Measurements from ENCODE around the gene U2SURP. TPM values are rescaled to one million over a fixed set of nuclear protein-coding genes. Genes with fewer than 3 reads are reported as not detected.
A peak's percentile ranks its signal among the peaks of the same experiment; 100 is the strongest.
"Not testable (repeated sequence)": the region's sequence is repeated elsewhere in the genome, so short reads cannot be mapped to it uniquely, and the experiment has no call there.

The U2SURP gene
- total RNA-seq, 1 experiment from 2014 or later = 83.3 TPM

DNA sequence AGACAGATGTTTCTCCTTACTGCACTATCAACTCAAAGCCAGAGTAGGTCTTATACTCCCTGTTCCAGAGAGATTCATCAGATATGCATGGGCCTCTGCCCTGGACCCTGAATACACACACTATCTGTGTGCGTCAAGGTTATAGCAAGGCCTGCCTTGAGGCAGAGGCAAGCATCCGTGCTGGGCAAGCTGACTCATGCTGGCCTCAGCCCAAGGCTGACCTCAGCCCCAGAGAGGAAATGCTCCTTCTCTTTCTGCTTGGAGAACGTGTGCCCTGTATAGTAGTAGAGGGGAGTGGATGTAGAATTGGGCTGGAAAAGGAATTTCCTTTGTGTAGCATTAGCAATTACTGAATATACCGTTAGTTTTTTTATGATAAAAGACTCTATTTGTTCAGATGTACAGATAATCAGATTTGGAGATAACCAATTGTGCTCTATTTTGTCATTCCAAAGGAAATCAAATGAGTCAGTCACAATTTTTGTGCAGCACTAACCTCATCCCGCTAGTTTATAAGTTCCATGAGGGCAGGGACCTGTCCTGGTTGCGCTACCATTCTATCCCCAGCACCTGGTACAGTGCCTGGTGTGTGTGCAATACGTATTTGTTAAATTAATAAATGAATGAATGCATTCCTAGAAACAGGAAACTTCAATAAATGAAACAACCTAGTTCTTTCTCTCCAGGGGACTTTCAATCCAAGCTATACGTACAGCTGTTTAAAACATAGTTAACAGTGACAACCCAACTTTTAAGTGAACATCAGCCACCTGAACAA is 24.6 kb upstream of the U2SURP start:
- peak; percentile 99 for DNase-seq (ENCODE audit: low read depth)

DNA sequence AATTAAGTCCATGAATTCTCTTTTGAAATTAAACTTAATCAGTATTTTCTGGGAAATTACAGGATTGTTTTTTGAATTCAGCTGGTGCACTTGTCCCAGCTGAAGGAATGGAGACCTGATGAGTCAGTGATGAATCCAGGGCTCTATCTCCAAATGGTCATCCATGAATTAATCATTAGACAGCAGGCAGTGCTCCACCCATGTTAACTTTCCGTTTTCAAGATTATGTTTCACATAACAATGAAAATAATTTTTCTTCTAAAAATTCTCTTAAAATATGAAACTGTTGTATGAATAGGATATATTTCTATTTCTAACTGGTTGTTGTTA is 24.0 kb upstream of the U2SURP start:
- DNase-seq (ENCODE audit: low read depth) = peak; percentile 58

DNA sequence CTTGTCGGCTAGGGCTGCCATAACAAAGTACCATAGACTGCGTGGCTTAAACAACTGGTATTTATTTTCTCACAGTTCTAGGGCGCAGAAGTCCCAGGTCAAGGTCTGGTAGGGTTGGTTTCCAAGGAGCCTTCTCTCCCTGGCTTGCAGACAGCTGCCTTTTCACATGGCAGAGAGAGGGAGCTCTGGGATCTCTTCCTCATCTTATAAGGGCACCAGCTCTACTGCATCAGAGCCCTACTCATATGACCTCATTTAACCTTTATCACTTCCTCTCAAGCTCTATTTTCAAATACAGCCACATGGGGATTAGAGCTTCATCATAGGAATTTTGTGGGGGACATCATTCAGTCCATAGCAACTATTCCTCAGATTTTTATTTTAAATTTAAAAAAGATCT is 20.3 kb upstream of the U2SURP start:
- DNase-seq (ENCODE audit: low read depth) = no peak

- no peak for DNase-seq (ENCODE audit: low read depth)
These were observed 19.2 kb upstream of the U2SURP start for GRCh38 chr3:142982038-142982773.

DNA sequence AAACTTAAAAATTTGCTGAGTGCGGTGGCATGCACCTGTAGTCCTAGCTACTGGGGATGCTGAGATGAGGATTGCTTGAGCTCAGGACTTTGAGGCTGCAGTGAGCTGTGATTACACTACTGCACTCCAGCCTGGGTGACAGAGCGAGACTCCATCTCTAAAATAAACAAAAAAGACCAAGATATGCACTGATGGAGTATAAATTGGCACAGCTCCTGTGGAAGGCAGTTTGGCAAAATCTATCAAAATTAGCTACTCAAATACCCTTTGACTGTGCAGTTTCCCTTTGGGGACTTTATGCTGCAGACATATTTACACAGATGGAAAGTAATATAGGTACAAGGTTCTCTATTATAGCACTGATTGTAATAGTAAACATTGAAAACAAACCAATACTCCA is 18.1 kb upstream of the U2SURP start:
- no peak for DNase-seq (ENCODE audit: low read depth)

GRCh38 chr3:142984255-142984654 is 17.1 kb upstream of the U2SURP start:
- no peak for DNase-seq (ENCODE audit: low read depth)

GRCh38 chr3:142987080-142987700 is 14.2 kb upstream of the U2SURP start:
- DNase-seq (ENCODE audit: low read depth) = peak; percentile 64

- peak; percentile 31 for DNase-seq (ENCODE audit: low read depth)
These were observed 13.7 kb upstream of the U2SURP start for GRCh38 chr3:142987707-142988106.

DNA sequence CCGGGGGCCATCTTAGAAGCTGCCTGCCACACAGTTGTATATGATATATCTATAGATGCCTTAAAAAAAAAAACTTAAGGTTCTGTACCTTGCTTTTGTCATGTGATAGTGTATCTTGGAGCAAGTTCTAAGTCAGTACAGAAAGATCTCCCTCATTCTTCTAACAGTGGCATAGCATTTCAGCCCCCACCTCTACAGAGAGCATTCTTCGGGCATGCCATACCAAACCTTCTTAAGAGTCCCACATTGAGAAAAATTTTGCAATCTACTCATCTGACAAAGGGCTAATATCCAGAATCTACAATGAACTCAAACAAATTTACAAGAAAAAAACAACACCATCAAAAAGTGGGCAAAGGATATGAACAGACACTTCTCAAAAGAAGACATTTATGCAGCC is 13.1 kb upstream of the U2SURP start:
- DNase-seq (ENCODE audit: low read depth) = not testable (repeated sequence)

- not testable (repeated sequence) for DNase-seq (ENCODE audit: low read depth)
These were observed 12.5 kb upstream of the U2SURP start for GRCh38 chr3:142988826-142989225.

- DNase-seq (ENCODE audit: low read depth) = no peak
These were observed 10.6 kb upstream of the U2SURP start for GRCh38 chr3:142990721-142991120.

DNA sequence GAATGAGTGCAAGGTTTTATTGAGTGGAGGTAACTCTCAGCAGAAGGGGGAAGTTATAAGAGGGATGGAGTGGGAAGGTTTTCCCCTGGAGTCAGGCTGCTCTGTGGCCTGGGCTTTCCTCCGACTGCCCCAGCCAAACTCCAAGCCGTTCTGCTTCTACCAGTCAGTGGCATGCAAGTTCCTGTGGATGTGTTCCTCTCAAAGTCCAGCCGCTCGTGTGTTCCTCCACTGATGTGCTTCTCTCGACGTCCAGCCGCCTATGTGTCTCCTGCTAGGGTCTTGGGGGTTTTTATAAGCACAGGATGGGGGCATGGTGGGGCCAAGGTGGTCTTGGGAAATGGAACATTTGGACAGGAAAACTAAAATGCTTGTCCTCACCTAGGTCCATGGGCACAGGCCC is 9.0 kb upstream of the U2SURP start:
- no peak for DNase-seq (ENCODE audit: low read depth)

- peak; percentile 76 for DNase-seq (ENCODE audit: low read depth)
These were observed 7.4 kb upstream of the U2SURP start for GRCh38 chr3:142993958-142994442.

DNA sequence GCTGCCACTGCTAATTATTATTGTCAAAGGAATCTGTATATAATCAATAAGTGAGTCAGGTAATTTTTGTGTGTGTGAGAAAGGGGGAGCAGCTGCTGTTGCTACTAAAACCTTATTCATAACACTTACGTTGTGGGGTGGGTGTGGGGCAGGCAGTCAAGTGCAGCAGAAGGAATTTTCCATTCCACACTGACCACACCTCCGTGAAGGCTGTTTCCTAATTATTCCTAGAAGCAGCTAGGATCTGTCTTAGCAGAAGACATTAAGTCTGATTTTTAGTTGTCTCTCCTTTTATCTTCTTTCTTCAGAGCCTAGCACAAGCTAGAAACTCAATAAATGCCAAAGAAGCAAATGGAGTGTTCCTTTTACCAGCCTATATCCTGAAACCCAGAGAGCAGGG is 4.0 kb upstream of the U2SURP start:
- peak; percentile 43 for DNase-seq (ENCODE audit: low read depth)

DNA sequence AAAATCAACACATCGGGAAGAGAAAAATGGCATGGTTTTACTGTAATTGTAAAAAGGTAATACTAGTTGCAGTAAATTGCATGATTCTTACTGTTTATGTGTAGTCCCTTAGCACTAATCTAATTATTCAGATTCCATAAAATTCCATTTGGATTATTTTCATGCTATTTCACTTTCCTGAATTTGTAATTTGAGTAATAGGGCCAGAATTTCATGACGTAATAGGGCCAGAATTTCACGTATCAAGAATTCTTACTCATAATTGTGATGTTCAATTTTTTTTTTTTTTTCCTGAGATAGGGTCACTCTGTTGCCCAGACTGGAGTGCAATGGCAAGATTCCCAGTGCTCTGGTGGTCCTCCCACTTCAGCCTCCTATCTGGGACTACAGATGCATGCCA is 2.9 kb upstream of the U2SURP start:
- peak; percentile 64 for DNase-seq (ENCODE audit: low read depth)

- peak; percentile 38 for DNase-seq (ENCODE audit: low read depth)
These were observed 1.5 kb upstream of the U2SURP start for GRCh38 chr3:142999881-143000280.

DNA sequence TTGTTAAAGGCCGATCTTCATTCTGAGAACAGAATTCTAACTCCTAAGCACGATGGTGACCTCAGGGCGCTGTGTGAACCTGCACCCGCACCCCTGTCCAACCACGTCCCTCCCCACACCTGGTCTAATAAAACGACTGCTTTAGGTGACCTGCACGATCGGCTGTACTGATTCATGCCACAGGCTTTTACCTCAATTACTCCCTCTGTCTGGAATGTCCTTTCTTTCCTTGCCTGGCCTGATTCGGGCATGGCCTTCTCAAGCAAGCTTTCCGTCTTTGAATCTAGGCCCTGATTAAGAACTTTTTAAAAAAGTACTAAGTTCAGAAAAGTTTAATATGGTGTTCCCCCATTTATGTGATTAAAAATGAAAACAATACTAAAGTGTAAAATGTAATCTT is 842 bp upstream of the U2SURP start:
- DNase-seq (ENCODE audit: low read depth) = peak; percentile 87

DNA sequence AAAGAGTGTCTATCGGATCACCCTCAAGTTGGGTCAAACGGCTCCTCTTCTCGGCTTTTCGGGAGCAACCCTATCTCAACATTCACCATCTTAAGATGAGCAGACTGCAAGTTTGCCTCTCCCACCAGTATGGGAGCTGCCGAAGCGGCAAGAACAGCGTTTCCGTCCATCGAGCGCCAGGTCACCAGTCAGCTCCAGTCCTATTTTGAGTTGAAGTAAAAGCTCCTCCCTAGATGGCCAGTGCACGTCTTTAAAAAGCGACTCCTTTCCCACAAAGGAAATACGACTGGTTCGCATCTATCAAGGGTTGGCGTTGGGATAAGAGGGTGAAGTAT is 369 bp upstream of the U2SURP start:
- DNase-seq (ENCODE audit: low read depth) = no peak

DNA sequence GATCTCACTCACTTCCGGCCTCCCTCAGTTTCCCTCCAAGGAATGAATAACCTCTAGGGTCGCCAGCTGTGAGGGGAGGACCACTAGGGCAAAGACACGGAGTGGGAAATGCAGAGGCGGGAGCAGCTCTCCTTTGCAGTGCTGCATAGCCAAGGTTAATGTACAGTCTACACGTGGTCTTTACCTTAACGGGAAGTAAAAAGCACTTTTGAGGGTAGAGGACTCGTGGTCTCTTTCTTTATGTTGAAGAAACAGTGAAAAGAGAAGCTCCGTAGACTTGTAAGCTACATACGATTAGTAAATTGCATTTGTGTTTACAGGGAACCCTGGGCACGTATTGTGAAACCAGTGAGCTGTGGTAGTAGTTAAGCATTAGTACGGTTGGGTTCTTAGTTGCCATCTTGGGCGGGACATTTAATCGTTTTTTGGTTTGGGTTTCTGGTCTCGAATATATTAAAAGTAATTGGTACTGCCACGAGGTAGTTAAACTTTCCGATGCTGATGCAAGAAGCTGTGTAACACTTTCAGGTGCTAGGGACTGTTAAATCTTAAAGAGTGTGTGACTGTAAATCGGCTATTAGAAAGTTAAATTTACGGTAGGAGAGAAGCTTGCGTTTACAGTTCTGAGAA is 828 bp downstream of the U2SURP start:
- DNase-seq (ENCODE audit: low read depth) = peak; percentile 59

- no peak for DNase-seq (ENCODE audit: low read depth)
These were observed 1.4 kb downstream of the U2SURP start for GRCh38 chr3:143002727-143003126.

GRCh38 chr3:143004823-143005222 is 3.5 kb downstream of the U2SURP start:
- DNase-seq (ENCODE audit: low read depth) = no peak

DNA sequence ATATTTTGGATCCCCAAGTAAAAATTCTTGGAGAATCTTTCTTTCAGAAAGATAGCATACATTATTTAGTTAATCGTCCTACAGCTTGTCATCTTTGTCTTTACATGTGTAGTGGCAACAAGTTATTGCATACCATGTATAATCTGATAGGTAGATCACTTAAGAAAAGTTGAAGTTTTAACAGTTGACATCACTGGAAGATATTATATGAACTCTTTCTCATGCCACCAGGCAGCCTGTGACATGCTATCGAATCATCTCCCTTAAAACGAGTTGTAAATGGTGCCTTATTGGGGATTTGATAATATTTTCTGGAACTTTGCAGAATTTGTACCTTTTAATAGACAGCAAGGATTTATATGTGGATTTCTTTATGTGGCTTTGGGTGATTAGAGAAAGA is 8.7 kb downstream of the U2SURP start:
- DNase-seq (ENCODE audit: low read depth) = peak; percentile 18
